Measurements from ENCODE around the gene STRAP. TPM values are rescaled to one million over a fixed set of nuclear protein-coding genes. Genes with fewer than 3 reads are reported as not detected.

STRAP gene
- total RNA-seq: 108 to 110 TPM (median 109 TPM) in 3 replicates

- peak within 1 kb of the TSS; percentile 100 for H3K27ac Mint-ChIP-seq
Observed at GRCh38 chr12:15882118-15882971, at the start of gene STRAP. STRAP (plus strand) TSS chr12:15882387; CDS start chr12:15882708, 321 bp downstream.

GRCh38 chr12:15834575-15834974 lies 47.6 kb upstream of the STRAP start:
- no peak overlapping the region for H3K27ac Mint-ChIP-seq
- peaks cover 13% of the 10 kb centered on the region for H3K4me1 Mint-ChIP-seq

More at GRCh38 chr12:15882118-15882971, at the start of gene STRAP:
- TF ChIP-seq CTCF (IDR thresholded peaks at IDR 0.05; ENCODE audit: unreplicated experiment): no peak
- H3K4me1 Mint-ChIP-seq: peaks cover 40% of the 10 kb centered on the region
- no peaks in the 10 kb centered on the region for H3K27me3 Mint-ChIP-seq (ENCODE audit: low read depth)
- peaks cover 10% of the 10 kb centered on the region for H3K36me3 Mint-ChIP-seq
- H3K9me3 Mint-ChIP-seq: no peaks in the 10 kb centered on the region
- peak within 1 kb of the TSS; percentile 94 for H3K4me3 Mint-ChIP-seq
- peak; percentile 88 to 98 for DNase-seq (ENCODE audit: low spot score in 2 of 2, unreplicated experiment in 2 of 2)

GRCh38 chr12:15837141-15837790 lies 44.9 kb upstream of the STRAP start:
- Mint-ChIP-seq H3K27ac (no peak overlapping the region), H3K36me3 (no peaks in the 10 kb centered on the region), H3K27me3 (ENCODE audit: low read depth) (peaks cover 3% of the 10 kb centered on the region), H3K9me3 (no peaks in the 10 kb centered on the region), H3K4me3 (no peak overlapping the region), H3K4me1 (no peaks in the 10 kb centered on the region)
- DNase-seq (ENCODE audit: low spot score in 2 of 2, unreplicated experiment in 2 of 2): no peak
- TF ChIP-seq CTCF (IDR thresholded peaks at IDR 0.05; ENCODE audit: unreplicated experiment): no peak

More at GRCh38 chr12:15834575-15834974, 47.6 kb upstream of the STRAP start:
- Mint-ChIP-seq H3K36me3 (no peaks in the 10 kb centered on the region), H3K4me3 (no peak overlapping the region), H3K27me3 (ENCODE audit: low read depth) (peaks cover 3% of the 10 kb centered on the region), H3K9me3 (no peaks in the 10 kb centered on the region)
- no peak for DNase-seq (ENCODE audit: low spot score in 2 of 2, unreplicated experiment in 2 of 2)
- TF ChIP-seq CTCF (IDR thresholded peaks at IDR 0.05; ENCODE audit: unreplicated experiment): no peak

GRCh38 chr12:15839041-15839440 lies 43.1 kb upstream of the STRAP start:
- TF ChIP-seq CTCF (IDR thresholded peaks at IDR 0.05; ENCODE audit: unreplicated experiment): no peak
- Mint-ChIP-seq H3K4me3 (no peak overlapping the region), H3K27ac (no peak overlapping the region)

GRCh38 chr12:15839682-15840081 lies 42.5 kb upstream of the STRAP start:
- Mint-ChIP-seq H3K9me3 (no peaks in the 10 kb centered on the region), H3K27me3 (ENCODE audit: low read depth) (peaks cover 3% of the 10 kb centered on the region), H3K4me1 (peaks cover 2% of the 10 kb centered on the region), H3K36me3 (no peaks in the 10 kb centered on the region), H3K27ac (no peak overlapping the region), H3K4me3 (no peak overlapping the region)
- DNase-seq (ENCODE audit: low spot score in 2 of 2, unreplicated experiment in 2 of 2): no peak
- no peak for TF ChIP-seq CTCF (IDR thresholded peaks at IDR 0.05; ENCODE audit: unreplicated experiment)

More at GRCh38 chr12:15839041-15839440, 43.1 kb upstream of the STRAP start:
- DNase-seq (ENCODE audit: low spot score in 2 of 2, unreplicated experiment in 2 of 2): no peak
- Mint-ChIP-seq H3K27me3 (ENCODE audit: low read depth) (peaks cover 3% of the 10 kb centered on the region), H3K4me1 (peaks cover 2% of the 10 kb centered on the region), H3K9me3 (no peaks in the 10 kb centered on the region), H3K36me3 (no peaks in the 10 kb centered on the region)

Data from mesothelial cell of epicardium (in vitro differentiated cells).